Neural cell (in vitro differentiated cells): ENCODE results near the gene RRBP1.

ENCODE experiments used
- CTCF ChIP-seq: fragments of 450-650 bp; IDR thresholded peaks from 2 replicates; pipeline ENCODE4 v1.5.1; 2014; ENCODE audit warnings: antibody characterized with exemption, mild to moderate bottlenecking, moderate library complexity; ENCODE audit not compliant: poor library complexity, severe bottlenecking
- EP300 ChIP-seq: fragments of 450-650 bp; conservative IDR thresholded peaks from 2 replicates; pipeline ENCODE4 v1.6.1; 2014; ENCODE audit warnings: antibody characterized with exemption, mild to moderate bottlenecking, moderate library complexity; ENCODE audit not compliant: poor library complexity, severe bottlenecking
- EZH2 ChIP-seq: fragments of 200-600, 300-800 bp; shearing (Covaris generic), sonication (generic); IDR thresholded peaks from 2 replicates; pipeline ENCODE4 v1.6.1; 2014; ENCODE audit warnings: antibody characterized with exemption, low read length, borderline replicate concordance, mild to moderate bottlenecking; ENCODE audit not compliant: insufficient read depth, poor library complexity, severe bottlenecking
- MXI1 ChIP-seq: fragments of 450-650 bp; conservative IDR thresholded peaks from 2 replicates; pipeline ENCODE4 v1.6.1; 2014; ENCODE audit warnings: antibody characterized with exemption, mild to moderate bottlenecking; ENCODE audit not compliant: poor library complexity, severe bottlenecking
- POLR2AphosphoS5 ChIP-seq: IDR thresholded peaks from 2 replicates; pipeline ENCODE4 v1.6.1; 2012
- RAD21 ChIP-seq: fragments of 450-650 bp; conservative IDR thresholded peaks from 2 replicates; pipeline ENCODE4 v1.6.1; 2014; ENCODE audit warnings: antibody characterized with exemption, mild to moderate bottlenecking, moderate library complexity
- TF ChIP-seq, protein P1 (sequence below): IDR thresholded peaks from 2 replicates; pipeline ENCODE4 v1.6.1; 2012; ENCODE audit warnings: borderline replicate concordance

DNA sequence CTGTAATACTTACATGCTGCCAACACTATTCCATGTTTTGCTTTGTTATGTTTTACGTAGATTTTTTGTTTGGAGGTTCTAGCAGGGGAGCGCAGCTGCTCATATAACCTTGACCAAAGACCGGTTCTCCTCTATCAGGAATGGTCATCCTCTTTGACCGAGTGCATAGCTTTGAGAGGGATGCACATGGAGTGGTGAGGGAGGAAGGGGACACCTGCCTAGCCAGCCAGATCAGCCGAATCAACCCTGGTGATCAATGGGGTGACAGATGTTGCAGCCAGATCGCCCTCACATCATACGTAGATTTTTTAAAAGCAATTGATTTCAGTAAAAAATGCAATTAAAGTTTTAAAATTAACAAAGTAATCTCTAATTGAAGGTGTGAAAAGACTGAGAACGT, 105.8 kb downstream of the RRBP1 start:
- TF ChIP-seq CTCF (no peak), EZH2 (no peak), POLR2AphosphoS5 (no peak), MXI1 (no peak), RAD21 (no peak), EP300 (no peak)
- TF ChIP-seq, protein P1, sequence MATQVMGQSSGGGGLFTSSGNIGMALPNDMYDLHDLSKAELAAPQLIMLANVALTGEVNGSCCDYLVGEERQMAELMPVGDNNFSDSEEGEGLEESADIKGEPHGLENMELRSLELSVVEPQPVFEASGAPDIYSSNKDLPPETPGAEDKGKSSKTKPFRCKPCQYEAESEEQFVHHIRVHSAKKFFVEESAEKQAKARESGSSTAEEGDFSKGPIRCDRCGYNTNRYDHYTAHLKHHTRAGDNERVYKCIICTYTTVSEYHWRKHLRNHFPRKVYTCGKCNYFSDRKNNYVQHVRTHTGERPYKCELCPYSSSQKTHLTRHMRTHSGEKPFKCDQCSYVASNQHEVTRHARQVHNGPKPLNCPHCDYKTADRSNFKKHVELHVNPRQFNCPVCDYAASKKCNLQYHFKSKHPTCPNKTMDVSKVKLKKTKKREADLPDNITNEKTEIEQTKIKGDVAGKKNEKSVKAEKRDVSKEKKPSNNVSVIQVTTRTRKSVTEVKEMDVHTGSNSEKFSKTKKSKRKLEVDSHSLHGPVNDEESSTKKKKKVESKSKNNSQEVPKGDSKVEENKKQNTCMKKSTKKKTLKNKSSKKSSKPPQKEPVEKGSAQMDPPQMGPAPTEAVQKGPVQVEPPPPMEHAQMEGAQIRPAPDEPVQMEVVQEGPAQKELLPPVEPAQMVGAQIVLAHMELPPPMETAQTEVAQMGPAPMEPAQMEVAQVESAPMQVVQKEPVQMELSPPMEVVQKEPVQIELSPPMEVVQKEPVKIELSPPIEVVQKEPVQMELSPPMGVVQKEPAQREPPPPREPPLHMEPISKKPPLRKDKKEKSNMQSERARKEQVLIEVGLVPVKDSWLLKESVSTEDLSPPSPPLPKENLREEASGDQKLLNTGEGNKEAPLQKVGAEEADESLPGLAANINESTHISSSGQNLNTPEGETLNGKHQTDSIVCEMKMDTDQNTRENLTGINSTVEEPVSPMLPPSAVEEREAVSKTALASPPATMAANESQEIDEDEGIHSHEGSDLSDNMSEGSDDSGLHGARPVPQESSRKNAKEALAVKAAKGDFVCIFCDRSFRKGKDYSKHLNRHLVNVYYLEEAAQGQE = no peak
